Esophagus squamous epithelium (tissue), 4 donors: Measurements from ENCODE around the gene HMGXB3.

Experiments
- POLR2A ChIP-seq, 4 donors: fragments of 450-650 bp; IDR thresholded peaks; one replicate each; pipeline ENCODE4 v1.6.1; 2017; ENCODE audit warnings: antibody characterized with exemption in 4 of 4, mild to moderate bottlenecking in 4 of 4, moderate library complexity in 3 of 4
- TF ChIP-seq, protein P1 (sequence below), 6 experiments: fragments of 450-650 bp in 4 of 6; fragments of 200-600 bp in 2 of 6; sonication (generic) in 2 of 6; IDR thresholded peaks; one replicate each; pipeline ENCODE4 v1.5.1; 2016 to 2019; ENCODE audit warnings: antibody characterized with exemption in 6 of 6, mild to moderate bottlenecking in 4 of 6, moderate library complexity in 4 of 6

DNA sequence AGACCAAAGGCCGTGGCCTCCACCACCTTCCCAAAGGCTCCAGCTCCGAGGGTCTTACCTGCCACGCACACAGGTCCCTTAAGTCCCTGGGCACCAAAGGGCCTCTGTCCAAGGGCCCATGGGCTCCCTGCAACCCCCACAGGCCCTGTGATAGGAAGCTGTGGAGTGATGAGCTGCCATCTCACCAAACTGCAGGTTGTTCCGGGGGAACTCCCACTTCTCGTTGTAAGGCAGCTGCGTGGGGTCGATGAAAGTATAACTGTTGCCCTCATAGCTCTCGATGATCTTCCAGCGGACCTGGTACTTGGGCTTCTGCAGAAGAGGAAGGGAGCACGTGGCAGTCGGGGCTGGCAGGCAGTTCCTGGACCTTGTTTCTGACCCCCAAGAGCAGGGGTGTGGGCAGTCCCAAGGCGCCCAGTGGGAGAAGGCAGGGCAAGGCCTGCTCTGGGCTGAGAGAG is 61.0 kb downstream of the HMGXB3 start:
- TF ChIP-seq, protein P1, sequence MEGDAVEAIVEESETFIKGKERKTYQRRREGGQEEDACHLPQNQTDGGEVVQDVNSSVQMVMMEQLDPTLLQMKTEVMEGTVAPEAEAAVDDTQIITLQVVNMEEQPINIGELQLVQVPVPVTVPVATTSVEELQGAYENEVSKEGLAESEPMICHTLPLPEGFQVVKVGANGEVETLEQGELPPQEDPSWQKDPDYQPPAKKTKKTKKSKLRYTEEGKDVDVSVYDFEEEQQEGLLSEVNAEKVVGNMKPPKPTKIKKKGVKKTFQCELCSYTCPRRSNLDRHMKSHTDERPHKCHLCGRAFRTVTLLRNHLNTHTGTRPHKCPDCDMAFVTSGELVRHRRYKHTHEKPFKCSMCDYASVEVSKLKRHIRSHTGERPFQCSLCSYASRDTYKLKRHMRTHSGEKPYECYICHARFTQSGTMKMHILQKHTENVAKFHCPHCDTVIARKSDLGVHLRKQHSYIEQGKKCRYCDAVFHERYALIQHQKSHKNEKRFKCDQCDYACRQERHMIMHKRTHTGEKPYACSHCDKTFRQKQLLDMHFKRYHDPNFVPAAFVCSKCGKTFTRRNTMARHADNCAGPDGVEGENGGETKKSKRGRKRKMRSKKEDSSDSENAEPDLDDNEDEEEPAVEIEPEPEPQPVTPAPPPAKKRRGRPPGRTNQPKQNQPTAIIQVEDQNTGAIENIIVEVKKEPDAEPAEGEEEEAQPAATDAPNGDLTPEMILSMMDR (IDR thresholded peaks at IDR 0.05), result no peak
- TF ChIP-seq POLR2A (IDR thresholded peaks at IDR 0.05), result no peak
